Endothelial cell of umbilical vein (primary cell): Measurements from ENCODE around the gene HSPA9. TPM values are rescaled to one million over a fixed set of nuclear protein-coding genes. Genes with fewer than 3 reads are reported as not detected.

Source experiments
- BruUV-seq: library from RNA; stranded (reverse); fragments of 400-500 nt; replicated peaks from 2 replicates; lab custom pipeline; 2021; lab: Mats Ljungman, UMichigan
- CTCF ChIA-PET: fragments of 300-600, 350-600 bp; sonication (Branson Sonifier 250); formaldehyde crosslinking; loops from one replicate; lab custom pipeline; 2021; ENCODE audit warnings: antibody characterized with exemption, inconsistent platforms; lab: Charles Lee
- POLR2A ChIA-PET: fragments of 300-600, 350-600 bp; sonication (Branson Sonifier 250); formaldehyde crosslinking; loops from one replicate; lab custom pipeline; 2021; ENCODE audit warnings: antibody characterized with exemption, inconsistent platforms; lab: Charles Lee
- DNase-seq: peaks from one replicate; pipeline ENCODE4 v3.0.0-alpha.2; 2011; ENCODE audit warnings: low read depth, low spot score
- FAIRE-seq: peaks from 2 replicates; lab custom pipeline; 2011; peaks lifted over from hg19 to GRCh38; lab: Jason Lieb, UNC
- H2AFZ ChIP-seq: 2 replicates; pipeline ENCODE4 v1.6.0; 2012; ENCODE audit warnings: low read depth, low read length, control low read depth, inconsistent platforms
- H3K27ac ChIP-seq: 2 replicates; pipeline ENCODE4 v1.5.1; 2011; ENCODE audit warnings: low read depth, mild to moderate bottlenecking, control low read depth, low read length, moderate library complexity; ENCODE audit not compliant: insufficient read depth
- H3K27me3 ChIP-seq, 2 experiments: 2 replicates each; pipeline versions ENCODE4 v1.6.0 to v1.6.1; 2011; ENCODE audit warnings: low read length in 2 of 2, mixed read lengths in 1 of 2; ENCODE audit not compliant: control insufficient read depth in 2 of 2, insufficient read depth in 2 of 2
- H3K36me3 ChIP-seq, 2 experiments: 2 replicates in 1 of 2; 3 replicates in 1 of 2; pipeline ENCODE4 v1.5.1; 2011; ENCODE audit warnings: low read length in 2 of 2, mild to moderate bottlenecking in 1 of 2, moderate library complexity in 1 of 2; ENCODE audit not compliant: control insufficient read depth in 2 of 2, insufficient read depth in 2 of 2; ENCODE audit errors: extremely low read depth in 1 of 2
- H3K4me1 ChIP-seq: 3 replicates; pipeline ENCODE4 v1.5.1; 2011; ENCODE audit warnings: mild to moderate bottlenecking, low read length; ENCODE audit not compliant: control insufficient read depth, insufficient read depth; ENCODE audit errors: extremely low read depth
- H3K4me2 ChIP-seq: 2 replicates; pipeline ENCODE4 v1.6.1; 2011; ENCODE audit warnings: low read length, control low read depth, mixed read lengths; ENCODE audit not compliant: insufficient read depth
- H3K4me3 ChIP-seq, 3 experiments: fragments of 200-600 bp in 1 of 3; sonication (generic), shearing (Covaris generic) in 1 of 3; replicated peaks in 1 of 3; 2 replicates each; pipeline ENCODE4 v1.5.1; 2011 to 2016; ENCODE audit warnings: control low read depth in 3 of 3, low read length in 3 of 3, mild to moderate bottlenecking in 2 of 3, inconsistent platforms in 1 of 3, low read depth in 1 of 3, moderate library complexity in 1 of 3; ENCODE audit not compliant: insufficient read depth in 1 of 3
- H3K79me2 ChIP-seq: 2 replicates; pipeline ENCODE4 v1.6.0; 2012; ENCODE audit warnings: low read length, inconsistent platforms; ENCODE audit not compliant: control insufficient read depth, insufficient read depth
- H3K9ac ChIP-seq: replicated peaks from 2 replicates; pipeline ENCODE3; 2011; ENCODE audit warnings: low read length, control low read depth; ENCODE audit not compliant: insufficient read depth; ENCODE audit errors: extremely low read depth
- H3K9me1 ChIP-seq: replicated peaks from 3 replicates; pipeline ENCODE4 v1.6.0; 2011; ENCODE audit warnings: mild to moderate bottlenecking, low read length; ENCODE audit not compliant: control insufficient read depth, insufficient read depth; ENCODE audit errors: extremely low read depth
- H3K9me3 ChIP-seq: replicated peaks from 2 replicates; pipeline ENCODE4 v1.5.1; 2012; ENCODE audit warnings: low read length, inconsistent platforms; ENCODE audit not compliant: control insufficient read depth, insufficient read depth
- H4K20me1 ChIP-seq: replicated peaks from 2 replicates; pipeline ENCODE3; 2011; ENCODE audit warnings: mild to moderate bottlenecking, low read length; ENCODE audit not compliant: control insufficient read depth, insufficient read depth; ENCODE audit errors: extremely low read depth
- EZH2 ChIP-seq: IDR thresholded peaks from 2 replicates; pipeline ENCODE4 v1.6.1; 2012; ENCODE audit warnings: borderline replicate concordance, low read depth, mild to moderate bottlenecking, moderate library complexity, low read length, inconsistent platforms; ENCODE audit not compliant: severe bottlenecking
- FOS ChIP-seq: IDR thresholded peaks from 2 replicates; pipeline ENCODE4 v1.6.1; 2011; ENCODE audit warnings: mild to moderate bottlenecking, low read length, moderate library complexity, borderline replicate concordance; ENCODE audit not compliant: insufficient read depth
- GATA2 ChIP-seq: IDR thresholded peaks from 2 replicates; pipeline ENCODE4 v1.7.0; 2011; ENCODE audit warnings: low read depth, mild to moderate bottlenecking, moderate library complexity, mixed read lengths, low read length; ENCODE audit not compliant: insufficient read length, insufficient read depth
- JUN ChIP-seq: IDR thresholded peaks from 2 replicates; pipeline ENCODE4 v1.6.1; 2011; ENCODE audit warnings: borderline replicate concordance, low read depth; ENCODE audit not compliant: insufficient read length, insufficient read depth
- MYC ChIP-seq: IDR thresholded peaks from one replicate; pipeline ENCODE4 v1.6.1; 2011; ENCODE audit warnings: mild to moderate bottlenecking, low read depth, low read length
- POLR2A ChIP-seq: IDR thresholded peaks from 2 replicates; pipeline ENCODE4 v1.6.1; 2012; ENCODE audit warnings: low read depth, mild to moderate bottlenecking, control low read depth, low read length
- POLR2AphosphoS5 ChIP-seq: IDR thresholded peaks from 2 replicates; pipeline ENCODE4 v1.6.1; 2012; ENCODE audit warnings: low read depth, mild to moderate bottlenecking, control low read depth, low read length, moderate library complexity; ENCODE audit not compliant: insufficient read depth
- dilution Hi-C: fragments of 300-500 bp; cut with MboI; formaldehyde crosslinking; loops from one replicate; pipeline ENCODE4 v1.15.0; 2019; ENCODE audit warnings: low sequenced_read_pairs; ENCODE audit not compliant: extremely low pct_ligation_motif_present
- intact Hi-C: fragments of 100-400 bp; cut with micrococcal nuclease; formaldehyde crosslinking; loops from one replicate; pipeline ENCODE4 v1.10.0; 2022
- polyA plus RNA-seq, 4 experiments: library from polyadenylated mRNA; depleted of rRNA in 3 of 4; stranded (reverse) in 3 of 4; unstranded in 1 of 4; fragments of >200 nt; gene quantifications; 2 replicates each; pipeline versions ENCODE4 v1.2.1 to v1.2.3, GENCODE V29; 2011 to 2012; ENCODE audit warnings: missing spikeins in 1 of 4
- total RNA-seq: library from RNA; stranded (reverse); gene quantifications from 2 replicates; pipeline ENCODE4 v1.2.3, GENCODE V29; 2021
- TF ChIP-seq, protein P1 (sequence below): IDR thresholded peaks from 2 replicates; pipeline ENCODE4 v1.6.1; 2011; ENCODE audit not compliant: insufficient read depth, insufficient read length

Gene HSPA9
- total and polyA plus RNA-seq, 2 donors (not counting 3 experiments of a cell fraction or from before 2014, with no cell fraction given) = 99.6 to 192 TPM

DNA sequence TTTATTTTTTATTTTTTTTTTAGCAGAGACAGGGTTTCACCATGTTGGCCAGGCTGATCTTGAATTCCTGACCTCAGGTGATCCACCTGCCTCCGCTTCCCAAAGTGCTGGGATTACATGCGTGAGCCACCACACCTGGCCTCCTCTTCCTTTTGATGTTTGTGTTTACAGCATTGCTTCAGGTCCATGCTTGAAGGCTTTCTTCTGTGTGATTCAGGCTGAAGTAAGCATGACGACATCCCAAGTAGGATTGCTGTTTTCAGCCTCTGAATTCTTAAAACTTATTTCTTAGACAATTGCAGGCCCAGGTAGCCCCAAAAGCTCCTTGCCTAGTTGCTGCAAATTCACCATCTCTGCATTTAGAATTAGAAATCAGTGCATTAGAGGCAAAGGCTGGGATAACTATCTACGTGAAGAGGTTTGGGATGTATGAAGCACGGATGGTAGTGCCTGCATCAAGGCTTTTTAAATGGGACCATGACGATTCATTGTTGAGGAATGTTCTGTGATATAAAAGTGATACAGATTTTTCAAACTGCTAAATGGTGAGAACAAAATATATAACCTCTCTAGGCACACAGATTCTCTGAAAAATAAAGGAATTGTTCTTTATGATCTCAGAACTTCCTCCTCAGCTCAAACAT lies 29.2 kb downstream of the HSPA9 start:
- Histone ChIP-seq H3K9me1 (no peaks in the 10 kb centered on the region), H2AFZ (no peak overlapping the region), H4K20me1 (no peaks in the 10 kb centered on the region), H3K79me2 (peaks cover 63% of the 10 kb centered on the region), H3K27me3 (no peaks in the 10 kb centered on the region), H3K9me3 (no peaks in the 10 kb centered on the region), H3K9ac (no peak overlapping the region), H3K27ac (no peak overlapping the region), H3K4me2 (no peak overlapping the region), H3K4me3 (no peak overlapping the region), H3K36me3 (no peaks in the 10 kb centered on the region), H3K4me1 (peaks cover 23% of the 10 kb centered on the region)
- ChIA-PET POLR2A (no interaction called here), CTCF (no interaction called here)
- BruUV-seq = no TSS peak
- DNase-seq = no peak
- dilution Hi-C loops = no loop called here
- no peak for FAIRE-seq
- intact Hi-C loops = no loop called here
- TF ChIP-seq EZH2 = no peak
- TF ChIP-seq JUN = no peak
- no peak for TF ChIP-seq POLR2AphosphoS5
- TF ChIP-seq, protein P1, sequence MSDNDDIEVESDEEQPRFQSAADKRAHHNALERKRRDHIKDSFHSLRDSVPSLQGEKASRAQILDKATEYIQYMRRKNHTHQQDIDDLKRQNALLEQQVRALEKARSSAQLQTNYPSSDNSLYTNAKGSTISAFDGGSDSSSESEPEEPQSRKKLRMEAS = no peak
- no peak for TF ChIP-seq GATA2
- TF ChIP-seq MYC = no peak
- TF ChIP-seq POLR2A = no peak
- no peak for TF ChIP-seq FOS
